ENCODE measurements around the gene EPHB1.
A peak's percentile ranks its signal among the peaks of the same experiment; 100 is the strongest.
"Not testable (repeated sequence)": the region's sequence is repeated elsewhere in the genome, so short reads cannot be mapped to it uniquely, and the experiment has no call there.

The EPHB1 gene

GRCh38 chr3:135229018-135229495, 434.0 kb downstream of the EPHB1 start:
- DNase-seq: peak; percentile 100

- DNase-seq: peak; percentile 23
Observed at GRCh38 chr3:135231737-135232136, 436.7 kb downstream of the EPHB1 start.

GRCh38 chr3:135232226-135232625, 437.2 kb downstream of the EPHB1 start:
- no peak for DNase-seq

- not testable (repeated sequence) for DNase-seq
Observed at GRCh38 chr3:135233476-135233875, 438.4 kb downstream of the EPHB1 start.

GRCh38 chr3:135235541-135235940, 440.5 kb downstream of the EPHB1 start:
- no peak for DNase-seq

- DNase-seq: no peak
Observed at GRCh38 chr3:135237371-135238143, 442.5 kb downstream of the EPHB1 start.

- peak; percentile 95 for DNase-seq
Observed at GRCh38 chr3:135238236-135238830, 443.3 kb downstream of the EPHB1 start.

GRCh38 chr3:135238871-135239614, 444.0 kb downstream of the EPHB1 start:
- DNase-seq: peak; percentile 44

- DNase-seq: peak; percentile 67
Observed at GRCh38 chr3:135239615-135239884, 444.5 kb downstream of the EPHB1 start.

- DNase-seq: no peak
Observed at GRCh38 chr3:135240426-135240825, 445.4 kb downstream of the EPHB1 start.

GRCh38 chr3:135242285-135242684, 447.2 kb downstream of the EPHB1 start:
- DNase-seq: no peak

GRCh38 chr3:135243616-135244015, 448.6 kb downstream of the EPHB1 start:
- DNase-seq: peak; percentile 24

- no peak for DNase-seq
Observed at GRCh38 chr3:135246027-135246426, 451.0 kb downstream of the EPHB1 start.

GRCh38 chr3:135248213-135248612, 453.2 kb downstream of the EPHB1 start:
- DNase-seq: no peak

- no peak for DNase-seq
Observed at GRCh38 chr3:135249186-135249585, 454.1 kb downstream of the EPHB1 start.

GRCh38 chr3:135258916-135259315, 463.9 kb downstream of the EPHB1 start:
- no peak for DNase-seq

- no peak for DNase-seq
Observed at GRCh38 chr3:135260025-135260424, 465.0 kb downstream of the EPHB1 start.

- DNase-seq: no peak
Observed at GRCh38 chr3:135261214-135261775, 466.2 kb downstream of the EPHB1 start.

GRCh38 chr3:135261916-135262315, 466.9 kb downstream of the EPHB1 start:
- no peak for DNase-seq

- no peak for DNase-seq
Observed at GRCh38 chr3:135262441-135262840, 467.4 kb downstream of the EPHB1 start.

- DNase-seq: no peak
Observed at GRCh38 chr3:135263331-135263730, 468.3 kb downstream of the EPHB1 start.

- no peak for DNase-seq
Observed at GRCh38 chr3:135267487-135267886, 472.4 kb downstream of the EPHB1 start.

- peak; percentile 62 for DNase-seq
Observed at GRCh38 chr3:135268941-135269532, 474.0 kb downstream of the EPHB1 start.

All from NCI-H1105 treated with DMSO at 0.1 percent for 48 hours (cell line).